Lower leg skin (tissue), 4 donors: ENCODE measurements around the gene DHX32. TPM values are rescaled to one million over a fixed set of nuclear protein-coding genes. Genes with fewer than 3 reads are reported as not detected.

Source experiments
- DNase-seq, 2 donors: peaks; one replicate each; pipeline ENCODE4 v3.0.0-alpha.2; 2019; ENCODE audit warnings: low spot score in 2 of 2
- H3K4me3 ChIP-seq: fragments of 200-600 bp; sonication (generic); 2 replicates; pipeline ENCODE4 v1.5.1; 2017; ENCODE audit warnings: mild to moderate bottlenecking, low read depth; ENCODE audit not compliant: poor library complexity, severe bottlenecking
- CTCF ChIP-seq, 3 donors: fragments of 450-650 bp; IDR thresholded peaks; one replicate each; pipeline ENCODE4 v1.5.1; 2016; ENCODE audit warnings: antibody characterized with exemption in 3 of 3, mild to moderate bottlenecking in 3 of 3, moderate library complexity in 2 of 3
- POLR2A ChIP-seq, 2 donors: fragments of 450-650 bp; IDR thresholded peaks; one replicate each; pipeline ENCODE4 v1.6.1; 2016 to 2017; ENCODE audit warnings: antibody characterized with exemption in 2 of 2, mild to moderate bottlenecking in 1 of 2, moderate library complexity in 1 of 2
- WGBS, 2 donors: methylation state at CpG; one replicate each; pipeline ENCODE4 v1.1.5; 2018; 5-methylcytosine and 5-hydroxymethylcytosine counted together
- intact Hi-C: fragments of 100-400 bp; cut with DNase I; formaldehyde crosslinking; loops from one replicate; pipeline ENCODE4 v1.15.0; 2023; ENCODE audit warnings: low total_unique reads
- total RNA-seq, 4 donors: library from RNA; depleted of rRNA; stranded (reverse); fragments of >200 nt; gene quantifications; one replicate each; pipeline ENCODE4 v1.1.0, GENCODE V29; 2016

The DHX32 gene
- total RNA-seq, 4 donors from 2014 or later: 43.4 to 68.2 (median 55.5) TPM

- TF ChIP-seq CTCF (IDR thresholded peaks at IDR 0.05): no peak
- H3K4me3 ChIP-seq: no peak overlapping the region
- intact Hi-C loops: no loop called here
- 96 to 100% methylated on average over 2 of the region's 2 CpGs for WGBS, 2 donors
- DNase-seq: no peak
These were observed 32.7 kb downstream of the DHX32 start for GRCh38 chr10:125848371-125848770.

- intact Hi-C loops: no loop called here
- TF ChIP-seq CTCF (IDR thresholded peaks at IDR 0.05) (no peak), POLR2A (IDR thresholded peaks at IDR 0.05) (no peak)
- no peak overlapping the region for H3K4me3 ChIP-seq
- no peak for DNase-seq
- 92 to 100% methylated on average over 3 of the region's 3 CpGs for whole genome bisulfite sequencing, 2 donors
These were observed 34.2 kb downstream of the DHX32 start for GRCh38 chr10:125846894-125847293.

- no peak overlapping the region for H3K4me3 ChIP-seq
- DNase-seq: no peak
- 96 to 98% methylated on average over 11 of the region's 11 CpGs for WGBS, 2 donors
- intact Hi-C loops: no loop called here
- TF ChIP-seq POLR2A (IDR thresholded peaks at IDR 0.05): no peak
- TF ChIP-seq CTCF (IDR thresholded peaks at IDR 0.05): no peak
These were observed 35.5 kb downstream of the DHX32 start for GRCh38 chr10:125845617-125846016.

GRCh38 chr10:125844751-125845221 is 36.3 kb downstream of the DHX32 start:
- TF ChIP-seq POLR2A (IDR thresholded peaks at IDR 0.05) (no peak), CTCF (IDR thresholded peaks at IDR 0.05) (no peak)
- no peak for DNase-seq
- intact Hi-C loops: no loop called here
- no peak overlapping the region for H3K4me3 ChIP-seq
- 66 to 85% methylated on average over 7 of the region's 7 CpGs for WGBS, 2 donors

- WGBS, 2 donors: 89% methylated on average over 9 of the region's 9 CpGs
- no peak for TF ChIP-seq POLR2A (IDR thresholded peaks at IDR 0.05)
- no peak for TF ChIP-seq CTCF (IDR thresholded peaks at IDR 0.05)
- intact Hi-C loops: no loop called here
These were observed 37.3 kb downstream of the DHX32 start for GRCh38 chr10:125843603-125844329.

GRCh38 chr10:125840955-125841354 is 40.1 kb downstream of the DHX32 start:
- TF ChIP-seq CTCF (IDR thresholded peaks at IDR 0.05) (no peak), POLR2A (IDR thresholded peaks at IDR 0.05) (no peak)
- no peak for DNase-seq
- WGBS, 2 donors: 89 to 91% methylated on average over 3 of the region's 3 CpGs
- intact Hi-C loops: no loop called here
- H3K4me3 ChIP-seq: no peak overlapping the region

More at GRCh38 chr10:125843603-125844329, 37.3 kb downstream of the DHX32 start:
- H3K4me3 ChIP-seq: no peak overlapping the region
- DNase-seq: no peak
